GM13977 (cell line): ENCODE results near the gene FANCI.
A peak's percentile ranks its signal among the peaks of the same experiment; 100 is the strongest.

Experiments used
- DNase-seq: peaks from one replicate; pipeline ENCODE4 v3.0.0; 2012; ENCODE audit warnings: low spot score
- in situ Hi-C: fragments of 300-500 bp; cut with MboI; formaldehyde crosslinking; loops from one replicate; pipeline ENCODE4 v1.12.0; 2022; ENCODE audit warnings: low sequenced_read_pairs, low pct_unique_long_range_greater_than_20kb, mixed read lengths, inconsistent platforms; ENCODE audit not compliant: unreplicated experiment
- TF ChIP-seq, protein P1 (sequence below): IDR thresholded peaks from 2 replicates; pipeline ENCODE4 v1.5.1; 2012; ENCODE audit warnings: mild to moderate bottlenecking, control low read depth; ENCODE audit not compliant: insufficient read depth; ENCODE audit errors: extremely low read depth, missing control alignments

Gene FANCI

DNA sequence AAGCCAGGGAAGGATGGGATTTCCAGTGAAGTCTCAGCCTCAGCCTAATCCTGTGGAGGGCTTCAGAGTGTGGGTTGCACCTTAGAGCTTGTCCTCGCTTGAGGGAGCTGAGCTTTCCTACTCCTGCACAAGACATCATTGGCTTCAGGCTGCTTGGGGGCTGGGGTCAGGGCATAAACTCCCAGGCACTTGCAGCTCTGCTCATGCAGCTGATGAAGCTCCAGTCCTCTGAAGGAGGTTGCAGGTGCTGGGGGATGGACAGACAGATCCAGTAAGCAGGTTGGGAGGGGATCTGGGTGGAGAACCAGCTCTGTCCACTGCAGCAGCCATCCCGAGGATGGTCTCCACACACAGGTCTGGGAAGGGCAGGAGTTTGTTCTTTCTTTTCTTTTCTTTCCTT, 110.2 kb downstream of the FANCI start:
- in situ Hi-C loops, result no loop called here
- no peak for DNase-seq
- TF ChIP-seq, protein P1, sequence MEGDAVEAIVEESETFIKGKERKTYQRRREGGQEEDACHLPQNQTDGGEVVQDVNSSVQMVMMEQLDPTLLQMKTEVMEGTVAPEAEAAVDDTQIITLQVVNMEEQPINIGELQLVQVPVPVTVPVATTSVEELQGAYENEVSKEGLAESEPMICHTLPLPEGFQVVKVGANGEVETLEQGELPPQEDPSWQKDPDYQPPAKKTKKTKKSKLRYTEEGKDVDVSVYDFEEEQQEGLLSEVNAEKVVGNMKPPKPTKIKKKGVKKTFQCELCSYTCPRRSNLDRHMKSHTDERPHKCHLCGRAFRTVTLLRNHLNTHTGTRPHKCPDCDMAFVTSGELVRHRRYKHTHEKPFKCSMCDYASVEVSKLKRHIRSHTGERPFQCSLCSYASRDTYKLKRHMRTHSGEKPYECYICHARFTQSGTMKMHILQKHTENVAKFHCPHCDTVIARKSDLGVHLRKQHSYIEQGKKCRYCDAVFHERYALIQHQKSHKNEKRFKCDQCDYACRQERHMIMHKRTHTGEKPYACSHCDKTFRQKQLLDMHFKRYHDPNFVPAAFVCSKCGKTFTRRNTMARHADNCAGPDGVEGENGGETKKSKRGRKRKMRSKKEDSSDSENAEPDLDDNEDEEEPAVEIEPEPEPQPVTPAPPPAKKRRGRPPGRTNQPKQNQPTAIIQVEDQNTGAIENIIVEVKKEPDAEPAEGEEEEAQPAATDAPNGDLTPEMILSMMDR, result no peak

DNA sequence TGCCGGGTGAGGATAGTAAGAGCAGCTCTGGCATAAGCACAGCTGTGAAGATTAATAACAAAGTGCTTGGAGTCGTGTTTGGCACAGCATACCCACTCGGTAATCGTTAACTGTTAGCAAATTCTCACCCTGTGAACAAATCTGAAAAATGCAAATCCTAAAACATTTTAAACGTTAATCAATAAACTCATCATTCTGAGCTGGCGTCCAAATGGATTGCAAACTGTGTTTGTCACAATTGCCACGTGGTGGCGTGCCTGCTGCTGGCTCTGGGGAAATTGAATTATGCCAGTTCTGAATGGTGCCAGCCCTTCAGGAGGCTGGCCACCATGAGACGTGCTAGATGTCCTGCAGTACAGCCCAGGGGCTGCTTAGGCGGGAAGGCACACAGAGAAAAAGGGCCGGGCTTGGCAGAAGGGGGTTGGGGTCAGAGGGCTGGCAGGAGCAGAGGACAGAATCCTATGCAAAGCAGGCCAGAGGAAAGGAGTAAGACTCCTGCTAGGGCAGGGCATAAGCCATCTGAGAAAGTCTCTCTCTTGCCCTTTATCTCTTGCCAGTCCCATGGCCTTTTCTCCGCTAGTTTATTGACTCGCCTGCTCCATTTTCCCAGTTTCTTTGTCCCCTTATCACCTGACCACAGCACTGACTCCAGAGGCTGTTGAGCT, 113.0 kb downstream of the FANCI start:
- in situ Hi-C loops, result no loop called here
- TF ChIP-seq, protein P1, result peak; percentile 68
- DNase-seq, result no peak

DNA sequence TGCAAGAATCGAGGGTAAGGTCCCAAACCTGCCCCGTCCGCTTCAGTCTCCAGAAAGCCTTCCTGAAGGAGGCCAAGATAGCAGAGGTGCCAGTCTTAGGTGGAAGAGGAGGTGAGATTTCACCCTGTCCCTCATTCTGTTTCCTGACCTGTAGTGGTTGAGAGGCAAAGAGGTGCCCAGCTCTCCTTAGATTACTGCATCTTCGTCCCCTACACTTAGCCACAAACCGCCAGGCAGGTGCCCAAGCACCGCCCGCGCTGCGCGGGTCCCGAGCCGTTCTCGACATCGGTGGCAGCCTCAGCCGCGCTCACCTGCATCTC, 114.6 kb downstream of the FANCI start:
- in situ Hi-C loops, result no loop called here
- peak; percentile 50 for DNase-seq
- TF ChIP-seq, protein P1, result no peak

DNA sequence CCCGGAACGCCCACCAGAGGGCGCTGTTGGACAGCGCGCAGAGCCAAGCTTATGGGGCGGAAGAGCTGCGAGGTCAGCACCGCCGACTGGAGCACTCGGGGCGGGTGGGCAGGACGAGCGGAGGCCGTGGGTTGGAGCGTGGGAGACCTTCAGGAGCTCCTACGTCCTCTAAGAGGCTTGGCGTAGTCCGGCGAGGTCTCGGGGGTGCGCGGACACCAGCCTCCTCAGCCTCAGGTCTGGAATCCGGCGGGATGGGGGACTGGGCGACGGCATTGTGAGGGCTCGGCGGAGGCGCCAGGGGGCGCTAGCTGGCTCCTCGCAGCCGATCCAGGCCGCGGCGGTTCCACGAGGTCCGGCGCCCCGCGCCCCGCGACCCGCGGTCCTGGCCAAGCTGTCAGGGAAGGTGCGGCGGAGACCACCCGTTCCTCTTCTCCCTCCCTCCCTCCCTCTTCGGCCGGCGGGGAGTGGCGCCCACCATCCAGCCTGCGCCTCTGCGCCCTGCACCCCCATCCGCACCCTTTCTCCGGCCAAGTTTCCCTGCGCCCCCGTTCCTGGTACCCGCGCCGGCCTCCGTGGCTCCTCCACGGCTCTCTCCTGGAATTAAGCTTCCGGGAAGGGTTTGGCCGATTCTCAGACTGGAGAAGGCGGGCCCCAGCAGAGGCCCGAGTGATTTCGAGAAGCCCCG, 115.1 kb downstream of the FANCI start:
- DNase-seq, result peak; percentile 94
- in situ Hi-C loops, result no loop called here
- TF ChIP-seq, protein P1, result peak; percentile 98

DNA sequence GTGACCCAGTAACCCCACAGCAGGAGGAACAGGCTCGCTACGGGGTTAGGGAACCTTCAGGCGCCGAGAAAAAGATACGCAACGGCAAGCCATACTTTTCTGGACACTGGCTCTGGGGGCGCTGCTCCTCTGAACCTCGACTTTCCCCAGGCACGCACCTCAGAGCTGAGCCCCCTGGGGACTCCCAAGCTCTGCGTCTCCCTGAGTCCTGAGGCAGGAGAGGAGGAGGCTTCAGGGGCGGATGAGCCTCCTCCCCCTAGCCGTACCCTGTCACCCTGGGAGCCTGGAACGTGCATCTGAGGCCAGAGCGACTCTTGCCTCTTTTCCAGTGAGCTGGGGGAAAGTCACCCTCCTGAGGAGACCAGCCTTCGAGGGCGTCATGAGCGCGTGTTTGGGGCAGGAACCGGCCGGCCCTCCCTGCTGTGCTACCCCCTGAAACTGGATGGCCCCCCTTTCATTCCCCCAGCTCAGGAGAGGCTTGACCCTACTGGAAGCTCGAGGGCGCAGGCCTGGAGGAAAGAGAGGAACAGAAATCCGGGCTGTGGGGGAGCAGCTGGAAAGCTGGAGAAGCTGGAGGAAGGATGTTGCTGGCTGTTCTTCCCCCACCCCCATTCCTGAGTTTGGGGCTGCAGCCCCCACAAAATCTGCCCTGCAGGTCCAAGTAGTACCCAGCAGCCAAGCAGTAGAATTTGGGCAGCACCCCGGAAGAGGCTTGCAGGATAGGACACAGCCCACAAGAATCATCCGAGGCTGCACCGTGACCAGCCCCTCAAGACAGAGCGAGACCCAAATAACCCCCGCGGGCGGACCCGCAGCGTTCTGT, 115.9 kb downstream of the FANCI start:
- DNase-seq, result peak; percentile 45
- in situ Hi-C loops, result no loop called here
- TF ChIP-seq, protein P1, result no peak

DNA sequence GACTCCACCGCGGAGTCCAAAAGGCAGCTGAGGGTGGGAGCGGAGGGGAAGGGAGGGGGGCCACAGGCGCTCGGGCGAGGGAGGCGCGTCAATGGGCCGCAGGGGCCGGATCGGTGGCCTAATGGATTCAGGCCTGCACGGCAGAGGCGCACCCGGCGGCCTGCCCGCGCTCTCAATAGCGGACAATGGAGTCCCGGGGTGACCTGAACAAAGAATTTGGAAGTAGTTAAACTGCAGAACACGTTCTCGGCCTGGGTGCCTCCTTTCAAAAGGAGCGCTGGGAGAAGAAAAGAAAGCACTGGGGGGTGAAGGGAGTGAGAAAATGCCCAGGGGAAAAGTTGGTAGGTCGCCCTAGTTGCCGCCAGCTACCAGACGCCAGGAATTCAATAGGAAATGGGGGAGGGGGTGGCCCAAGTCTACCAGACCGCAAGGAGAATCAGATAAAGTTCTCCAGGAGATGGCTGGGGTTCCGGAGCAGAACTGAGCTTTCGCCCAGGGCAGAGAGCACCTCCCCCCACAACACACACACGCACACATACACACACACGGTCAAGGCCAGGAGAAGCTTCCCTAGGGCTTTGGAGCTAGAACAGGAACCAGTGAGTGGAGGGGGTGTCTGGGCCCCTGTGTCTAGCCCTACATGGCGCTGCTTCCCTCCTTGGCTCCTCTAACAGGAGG, 116.7 kb downstream of the FANCI start:
- in situ Hi-C loops, result no loop called here
- TF ChIP-seq, protein P1, result no peak
- no peak for DNase-seq
